Glutamatergic neuron (in vitro differentiated cells): Measurements from ENCODE around the gene ACCSL. TPM values are rescaled to one million over a fixed set of nuclear protein-coding genes. Genes with fewer than 3 reads are reported as not detected.

Experiments
- DNase-seq: peaks from one replicate; pipeline ENCODE4 v3.0.0; 2022
- H3K27ac Mint-ChIP-seq: one replicate; pipeline ENCODE4 v1.8.0; 2020; ENCODE audit warnings: mild to moderate bottlenecking, mixed read lengths, inconsistent platforms; ENCODE audit not compliant: unreplicated experiment
- H3K27me3 Mint-ChIP-seq: one replicate; pipeline ENCODE4 v1.8.0; 2020; ENCODE audit warnings: mild to moderate bottlenecking, moderate library complexity, mixed read lengths, inconsistent platforms; ENCODE audit not compliant: unreplicated experiment
- H3K36me3 Mint-ChIP-seq: one replicate; pipeline ENCODE4 v1.8.0; 2020; ENCODE audit warnings: mild to moderate bottlenecking, mixed read lengths, inconsistent platforms; ENCODE audit not compliant: unreplicated experiment
- H3K4me1 Mint-ChIP-seq: one replicate; pipeline ENCODE4 v1.8.0; 2020; ENCODE audit warnings: mild to moderate bottlenecking, low read depth, mixed read lengths, inconsistent platforms; ENCODE audit not compliant: unreplicated experiment
- H3K4me3 Mint-ChIP-seq: one replicate; pipeline ENCODE4 v1.8.0; 2020; ENCODE audit warnings: mild to moderate bottlenecking, mixed read lengths, inconsistent platforms; ENCODE audit not compliant: unreplicated experiment
- H3K9me3 Mint-ChIP-seq: one replicate; pipeline ENCODE4 v1.8.0; 2020; ENCODE audit warnings: mild to moderate bottlenecking, moderate library complexity, mixed read lengths, inconsistent platforms; ENCODE audit not compliant: unreplicated experiment
- long read RNA-seq: library from polyadenylated mRNA; unstranded; transcript quantifications from one replicate; pipeline ENCODE4 v2.0.0, GENCODE V29; 2020; ENCODE audit not compliant: unreplicated experiment
- total RNA-seq: library from RNA; stranded (reverse); fragmentation: NEBNext Ultra II Directional; extraction: Animal tissue kit (Norgen Biotek cat#: 25700); gene quantifications from one replicate; pipeline ENCODE4 v1.2.1, GENCODE V29; 2021; ENCODE audit not compliant: unreplicated experiment
- TF ChIP-seq, protein P1 (sequence below): fragments of 200-600 bp; sonication (generic); IDR thresholded peaks from one replicate; pipeline ENCODE4 v1.5.0; 2021; ENCODE audit not compliant: partially characterized antibody, unreplicated experiment

Gene ACCSL
- total RNA-seq = not detected
- long read RNA-seq = 0 reads

DNA sequence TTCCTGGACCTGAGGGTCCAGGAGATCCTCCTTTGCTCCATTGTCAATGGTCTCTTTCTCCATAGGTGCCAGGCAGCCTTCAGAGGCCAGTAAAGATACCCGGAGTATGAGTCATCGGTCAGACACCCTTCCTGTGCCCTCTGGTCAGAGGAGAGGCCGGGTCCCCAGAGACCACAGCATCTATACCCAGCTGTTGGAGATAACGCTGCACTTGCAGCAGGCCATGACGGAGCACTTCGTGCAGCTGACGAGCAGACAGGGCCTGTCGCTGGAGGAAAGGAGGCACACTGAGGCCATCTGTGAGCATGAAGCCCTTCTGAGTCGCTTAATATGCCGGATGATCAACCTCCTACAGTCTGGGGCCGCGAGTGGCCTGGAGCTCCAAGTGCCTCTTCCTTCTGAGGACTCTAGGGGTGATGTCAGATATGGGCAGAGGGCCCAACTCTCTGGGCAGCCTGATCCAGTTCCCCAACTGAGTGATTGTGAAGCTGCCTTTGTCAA is at the start of gene ACCSL:
Gene ACCSL, plus strand, starts transcription at position 51 of the 501 bp plus-strand sequence. Its CDS starts 56 bp downstream, at position 107.
- Mint-ChIP-seq H3K36me3 (no peaks in the 10 kb centered on the region), H3K4me3 (no peak within 1 kb of the TSS), H3K27me3 (no peaks in the 10 kb centered on the region), H3K9me3 (no peaks in the 10 kb centered on the region), H3K27ac (peak within 1 kb of the TSS; percentile 59), H3K4me1 (no peaks in the 10 kb centered on the region)
- no peak for DNase-seq
- TF ChIP-seq, protein P1, sequence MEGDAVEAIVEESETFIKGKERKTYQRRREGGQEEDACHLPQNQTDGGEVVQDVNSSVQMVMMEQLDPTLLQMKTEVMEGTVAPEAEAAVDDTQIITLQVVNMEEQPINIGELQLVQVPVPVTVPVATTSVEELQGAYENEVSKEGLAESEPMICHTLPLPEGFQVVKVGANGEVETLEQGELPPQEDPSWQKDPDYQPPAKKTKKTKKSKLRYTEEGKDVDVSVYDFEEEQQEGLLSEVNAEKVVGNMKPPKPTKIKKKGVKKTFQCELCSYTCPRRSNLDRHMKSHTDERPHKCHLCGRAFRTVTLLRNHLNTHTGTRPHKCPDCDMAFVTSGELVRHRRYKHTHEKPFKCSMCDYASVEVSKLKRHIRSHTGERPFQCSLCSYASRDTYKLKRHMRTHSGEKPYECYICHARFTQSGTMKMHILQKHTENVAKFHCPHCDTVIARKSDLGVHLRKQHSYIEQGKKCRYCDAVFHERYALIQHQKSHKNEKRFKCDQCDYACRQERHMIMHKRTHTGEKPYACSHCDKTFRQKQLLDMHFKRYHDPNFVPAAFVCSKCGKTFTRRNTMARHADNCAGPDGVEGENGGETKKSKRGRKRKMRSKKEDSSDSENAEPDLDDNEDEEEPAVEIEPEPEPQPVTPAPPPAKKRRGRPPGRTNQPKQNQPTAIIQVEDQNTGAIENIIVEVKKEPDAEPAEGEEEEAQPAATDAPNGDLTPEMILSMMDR = no peak

DNA sequence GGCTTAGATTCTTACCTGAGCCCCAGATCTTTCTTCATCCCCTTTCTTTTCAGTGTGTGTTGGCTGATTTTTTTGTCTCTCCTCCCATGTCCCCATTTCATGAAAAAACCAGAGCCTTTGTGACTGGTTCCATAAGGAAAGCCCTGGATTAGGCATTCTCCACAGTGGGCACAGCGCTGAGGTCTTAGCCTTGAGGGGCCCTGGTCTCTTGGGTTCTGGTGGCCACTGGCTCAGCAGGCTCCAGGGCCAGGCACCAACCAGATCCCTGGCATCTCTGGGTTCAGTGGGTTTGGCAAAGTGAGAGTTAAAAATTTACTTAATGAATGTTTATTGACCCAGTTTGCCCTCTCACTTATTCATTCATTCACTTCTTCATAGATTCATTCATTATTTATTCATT is 49.5 kb upstream of the ACCSL start:
- Mint-ChIP-seq H3K27me3 (peaks cover 2% of the 10 kb centered on the region), H3K27ac (no peak overlapping the region), H3K4me1 (peaks cover 9% of the 10 kb centered on the region), H3K36me3 (peaks cover 4% of the 10 kb centered on the region), H3K4me3 (no peak overlapping the region), H3K9me3 (peaks cover 4% of the 10 kb centered on the region)
- DNase-seq = no peak
- TF ChIP-seq, protein P1 = no peak

DNA sequence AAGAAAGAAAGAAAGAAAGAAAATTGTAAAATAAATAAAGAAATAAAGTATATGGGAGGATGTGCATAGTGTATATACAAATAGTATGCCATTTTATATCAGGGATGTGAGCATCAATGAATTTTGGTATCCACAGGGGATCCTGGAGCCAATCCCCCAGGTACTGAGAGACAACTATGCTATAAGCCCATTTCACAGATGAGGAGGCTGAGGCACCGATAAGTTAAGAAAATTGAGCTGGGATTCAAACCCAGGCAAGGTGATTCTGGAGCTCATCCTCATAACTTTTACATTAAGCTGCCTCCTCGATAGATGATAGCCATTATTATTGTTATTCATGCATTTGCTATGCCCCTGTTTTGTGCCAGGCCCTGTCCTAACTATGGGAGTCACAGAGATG is 47.0 kb upstream of the ACCSL start:
- DNase-seq = no peak
- Mint-ChIP-seq H3K4me1 (peaks cover 21% of the 10 kb centered on the region), H3K36me3 (peaks cover 4% of the 10 kb centered on the region), H3K4me3 (no peak overlapping the region), H3K27me3 (peaks cover 5% of the 10 kb centered on the region), H3K9me3 (peaks cover 8% of the 10 kb centered on the region), H3K27ac (no peak overlapping the region)
- TF ChIP-seq, protein P1 = no peak

- no peak overlapping the region for H3K4me3 Mint-ChIP-seq
- no peaks in the 10 kb centered on the region for H3K36me3 Mint-ChIP-seq
- H3K27me3 Mint-ChIP-seq = peaks cover 3% of the 10 kb centered on the region
- TF ChIP-seq, protein P1 = no peak
- H3K27ac Mint-ChIP-seq = no peak overlapping the region
- H3K9me3 Mint-ChIP-seq = peaks cover 6% of the 10 kb centered on the region
- no peak for DNase-seq
- peaks cover 21% of the 10 kb centered on the region for H3K4me1 Mint-ChIP-seq
These were observed 45.3 kb upstream of the ACCSL start for GRCh38 chr11:44002191-44003093.

- Mint-ChIP-seq H3K9me3 (peaks cover 6% of the 10 kb centered on the region), H3K36me3 (no peaks in the 10 kb centered on the region), H3K4me3 (no peak overlapping the region), H3K27ac (peak overlapping the region; percentile 28), H3K4me1 (peaks cover 24% of the 10 kb centered on the region), H3K27me3 (peaks cover 6% of the 10 kb centered on the region)
- no peak for DNase-seq
- TF ChIP-seq, protein P1 = no peak
These were observed 43.9 kb upstream of the ACCSL start for GRCh38 chr11:44003736-44004451.
